Cortex of kidney (tissue), 1 donor: ENCODE data around the gene NIPAL3.
"Not testable (repeated sequence)": the region's sequence is repeated elsewhere in the genome, so short reads cannot be mapped to it uniquely, and the experiment has no call there.

Source experiments
- DNase-seq: peaks from one replicate; lab custom pipeline; 2025; lab: John Stamatoyannopoulos, UW

The NIPAL3 gene

GRCh38 chr1:24459551-24460266 lies 44.1 kb downstream of the NIPAL3 start:
- DNase-seq, result no peak

- DNase-seq, result not testable (repeated sequence)
Measured at GRCh38 chr1:24462128-24462527, 46.5 kb downstream of the NIPAL3 start.

GRCh38 chr1:24463776-24464735 lies 48.5 kb downstream of the NIPAL3 start:
- DNase-seq, result no peak

GRCh38 chr1:24465099-24465498 lies 49.5 kb downstream of the NIPAL3 start:
- DNase-seq, result no peak

GRCh38 chr1:24465638-24466037 lies 50.0 kb downstream of the NIPAL3 start:
- no peak for DNase-seq

GRCh38 chr1:24468685-24469316 lies 53.2 kb downstream of the NIPAL3 start:
- DNase-seq, result no peak

- DNase-seq, result no peak
Measured at GRCh38 chr1:24470592-24470991, 55.0 kb downstream of the NIPAL3 start.

- DNase-seq, result no peak
Measured at GRCh38 chr1:24472527-24473251, 57.1 kb downstream of the NIPAL3 start.

GRCh38 chr1:24474193-24474592 lies 58.6 kb downstream of the NIPAL3 start:
- DNase-seq, result no peak

- no peak for DNase-seq
Measured at GRCh38 chr1:24475700-24476099, 60.1 kb downstream of the NIPAL3 start.

GRCh38 chr1:24476571-24476970 lies 61.0 kb downstream of the NIPAL3 start:
- no peak for DNase-seq

- DNase-seq, result no peak
Measured at GRCh38 chr1:24477309-24477708, 61.7 kb downstream of the NIPAL3 start.

GRCh38 chr1:24481101-24481500 lies 65.5 kb downstream of the NIPAL3 start:
- no peak for DNase-seq

GRCh38 chr1:24481843-24482610 lies 66.4 kb downstream of the NIPAL3 start:
- DNase-seq, result no peak

GRCh38 chr1:24483441-24483840 lies 67.8 kb downstream of the NIPAL3 start:
- DNase-seq, result no peak

- no peak for DNase-seq
Measured at GRCh38 chr1:24484199-24484598, 68.6 kb downstream of the NIPAL3 start.

GRCh38 chr1:24486331-24487065 lies 70.9 kb downstream of the NIPAL3 start:
- no peak for DNase-seq

- DNase-seq, result no peak
Measured at GRCh38 chr1:24487455-24487854, 71.9 kb downstream of the NIPAL3 start.

- DNase-seq, result not testable (repeated sequence)
Measured at GRCh38 chr1:24488159-24488558, 72.6 kb downstream of the NIPAL3 start.

GRCh38 chr1:24489674-24490073 lies 74.1 kb downstream of the NIPAL3 start:
- no peak for DNase-seq
